GM18499 (cell line): ENCODE results near the gene TNFRSF6B.
"Not testable (repeated sequence)": the region's sequence is repeated elsewhere in the genome, so short reads cannot be mapped to it uniquely, and the experiment has no call there.

Source experiments
- ATAC-seq: cut with Tn5 transposase; IDR thresholded peaks from one replicate; pipeline ENCODE4 v1.9.1; 2021; ENCODE audit warnings: moderate number of reproducible peaks; ENCODE audit not compliant: insufficient read depth, unreplicated experiment

The TNFRSF6B gene

GRCh38 chr20:63661959-63662812, 34.3 kb upstream of the TNFRSF6B start:
- ATAC-seq = no peak

GRCh38 chr20:63662813-63663189, 33.7 kb upstream of the TNFRSF6B start:
- no peak for ATAC-seq

GRCh38 chr20:63663332-63664066, 33.0 kb upstream of the TNFRSF6B start:
- ATAC-seq = no peak

GRCh38 chr20:63664143-63664851, 32.2 kb upstream of the TNFRSF6B start:
- ATAC-seq = no peak

GRCh38 chr20:63664861-63665594, 31.4 kb upstream of the TNFRSF6B start:
- no peak for ATAC-seq

- no peak for ATAC-seq
Measured at GRCh38 chr20:63665708-63666107, 30.7 kb upstream of the TNFRSF6B start.

GRCh38 chr20:63667858-63668257, 28.6 kb upstream of the TNFRSF6B start:
- no peak for ATAC-seq

GRCh38 chr20:63668351-63668750, 28.1 kb upstream of the TNFRSF6B start:
- no peak for ATAC-seq

- ATAC-seq = not testable (repeated sequence)
Measured at GRCh38 chr20:63671695-63672094, 24.8 kb upstream of the TNFRSF6B start.

GRCh38 chr20:63672666-63673065, 23.8 kb upstream of the TNFRSF6B start:
- no peak for ATAC-seq

GRCh38 chr20:63673951-63674350, 22.5 kb upstream of the TNFRSF6B start:
- ATAC-seq = no peak

GRCh38 chr20:63675681-63676368, 20.6 kb upstream of the TNFRSF6B start:
- no peak for ATAC-seq

- no peak for ATAC-seq
Measured at GRCh38 chr20:63678071-63678470, 18.4 kb upstream of the TNFRSF6B start.

- no peak for ATAC-seq
Measured at GRCh38 chr20:63678667-63679465, 17.6 kb upstream of the TNFRSF6B start.

GRCh38 chr20:63679799-63680305, 16.6 kb upstream of the TNFRSF6B start:
- no peak for ATAC-seq

- no peak for ATAC-seq
Measured at GRCh38 chr20:63680427-63680826, 16.0 kb upstream of the TNFRSF6B start.

GRCh38 chr20:63680857-63681608, 15.4 kb upstream of the TNFRSF6B start:
- ATAC-seq = no peak

GRCh38 chr20:63681609-63682142, 14.8 kb upstream of the TNFRSF6B start:
- ATAC-seq = no peak
